GM18909 (cell line): ENCODE measurements around the gene LIFR.

Experiments used
- ATAC-seq: cut with Tn5 transposase; IDR thresholded peaks from one replicate; pipeline ENCODE4 v1.9.1; 2021; ENCODE audit warnings: mild to moderate bottlenecking; ENCODE audit not compliant: unreplicated experiment, poor library complexity

The LIFR gene

DNA sequence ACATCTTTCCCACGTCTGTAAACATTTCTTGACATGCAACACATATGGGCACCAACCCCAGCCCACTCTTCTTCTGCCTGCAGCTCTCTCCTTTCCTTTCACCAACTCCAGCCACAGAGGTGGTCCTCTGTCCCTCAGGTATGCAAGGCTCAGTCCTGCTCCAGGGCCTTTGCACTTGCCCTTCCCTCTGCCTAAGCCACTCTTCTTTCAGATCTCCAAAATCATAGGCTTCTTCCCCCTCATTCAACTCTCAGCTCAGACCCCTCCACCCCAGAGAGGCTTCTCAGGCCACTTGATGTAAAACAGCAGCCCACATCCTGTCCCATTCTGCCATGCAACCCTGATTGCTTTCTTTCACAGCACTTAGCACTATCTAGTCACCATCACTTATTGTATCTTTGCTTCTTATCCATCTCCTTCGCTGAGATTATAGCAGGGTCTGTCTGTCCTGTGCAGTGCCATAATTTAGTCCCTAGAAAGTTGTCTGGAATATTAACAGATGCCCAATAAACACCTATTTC lies 3.4 kb downstream of the LIFR start:
- no peak for ATAC-seq

DNA sequence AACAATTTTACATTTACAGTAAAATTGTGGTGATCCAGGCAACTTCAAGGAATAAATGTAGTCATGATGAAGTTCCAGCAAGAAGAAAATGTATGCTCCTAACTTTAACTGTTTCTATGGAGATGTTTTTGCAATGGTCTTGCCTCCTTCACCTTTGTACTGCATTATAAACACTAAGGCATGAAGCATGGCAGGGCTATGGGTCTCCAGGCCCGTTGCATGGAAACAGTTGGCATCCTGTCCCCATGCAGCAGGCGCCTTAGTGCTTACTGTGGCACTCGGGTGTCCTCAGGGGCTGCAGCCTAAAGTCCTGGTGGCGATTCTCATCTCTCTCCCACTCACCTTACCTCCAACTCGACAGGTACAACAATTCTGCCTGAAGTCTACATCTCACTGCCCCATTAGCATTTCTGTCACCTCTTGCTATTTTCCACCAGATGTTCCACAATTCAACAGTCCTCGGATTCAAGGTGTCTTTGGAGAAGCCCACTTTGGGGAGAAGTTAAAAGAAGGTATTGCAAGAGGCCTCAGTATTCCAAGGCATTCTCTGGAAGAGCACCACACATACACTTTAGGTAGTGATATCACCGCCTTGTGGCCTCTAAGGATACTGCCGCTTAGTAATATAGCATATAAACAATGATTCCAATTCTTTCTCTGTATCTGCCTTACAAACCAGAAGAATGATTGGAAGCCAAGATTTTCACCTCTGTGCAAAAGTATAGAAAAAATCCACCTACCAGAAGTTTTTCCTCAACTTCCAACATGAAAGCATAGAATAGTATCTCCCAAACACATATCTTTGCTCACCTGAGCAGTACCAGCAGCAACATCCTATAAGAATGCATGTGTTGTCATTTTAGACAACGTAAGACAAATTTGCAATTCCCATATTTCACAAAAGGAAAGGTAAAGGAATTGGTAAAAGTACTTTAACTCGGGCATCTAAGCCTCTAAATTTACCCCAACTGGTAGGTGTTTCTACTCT lies 5.1 kb downstream of the LIFR start:
- ATAC-seq: peak; percentile 55

DNA sequence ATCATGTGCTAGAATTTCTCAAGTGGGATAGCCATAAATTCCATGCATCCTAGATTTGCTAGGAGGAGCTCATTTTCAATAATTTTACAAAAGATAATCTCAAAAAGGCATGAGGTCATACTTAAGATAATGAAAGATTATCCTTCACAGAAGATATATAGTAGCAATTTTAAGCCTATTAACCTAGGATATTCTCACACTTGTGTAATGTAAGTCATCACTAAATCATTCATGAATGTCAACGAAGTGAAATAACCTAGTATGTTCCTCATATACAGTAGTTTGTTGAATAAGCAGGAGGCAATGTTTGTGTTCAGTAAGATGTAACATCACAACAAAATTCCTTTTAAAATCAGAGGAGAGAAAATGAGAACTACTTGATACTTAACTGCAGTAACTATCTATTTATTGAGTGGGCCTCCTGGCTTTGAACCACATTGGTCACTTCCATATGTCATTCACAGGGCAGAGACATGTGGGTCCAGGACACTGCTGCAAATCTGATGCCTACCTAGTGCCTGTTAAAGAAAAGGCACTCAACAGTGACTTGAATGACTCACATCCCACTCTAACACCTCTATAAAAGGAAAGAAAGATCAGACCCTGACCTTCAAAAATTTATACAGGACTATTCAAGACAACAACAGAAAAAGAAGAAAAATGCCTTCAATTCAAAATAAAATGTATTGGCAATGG lies 8.2 kb downstream of the LIFR start:
- no peak for ATAC-seq

DNA sequence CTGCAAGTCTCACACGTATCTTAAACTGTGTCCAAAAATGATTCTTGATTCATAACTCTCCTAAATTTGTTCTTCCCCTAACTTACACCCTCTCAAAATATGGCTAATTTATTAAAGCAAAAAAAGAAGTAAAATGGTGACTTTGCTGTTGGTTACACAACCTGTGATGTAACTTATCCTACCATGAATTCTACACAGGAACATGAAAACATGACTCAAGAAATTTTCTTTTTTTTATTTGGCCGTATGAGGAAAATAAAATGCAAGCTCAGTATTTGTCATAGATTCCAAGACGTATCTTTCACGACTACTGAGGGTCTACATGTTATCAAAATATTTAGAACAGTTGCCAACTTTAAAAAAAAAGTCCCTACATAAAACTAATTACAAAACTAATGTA lies 9.2 kb downstream of the LIFR start:
- no peak for ATAC-seq

DNA sequence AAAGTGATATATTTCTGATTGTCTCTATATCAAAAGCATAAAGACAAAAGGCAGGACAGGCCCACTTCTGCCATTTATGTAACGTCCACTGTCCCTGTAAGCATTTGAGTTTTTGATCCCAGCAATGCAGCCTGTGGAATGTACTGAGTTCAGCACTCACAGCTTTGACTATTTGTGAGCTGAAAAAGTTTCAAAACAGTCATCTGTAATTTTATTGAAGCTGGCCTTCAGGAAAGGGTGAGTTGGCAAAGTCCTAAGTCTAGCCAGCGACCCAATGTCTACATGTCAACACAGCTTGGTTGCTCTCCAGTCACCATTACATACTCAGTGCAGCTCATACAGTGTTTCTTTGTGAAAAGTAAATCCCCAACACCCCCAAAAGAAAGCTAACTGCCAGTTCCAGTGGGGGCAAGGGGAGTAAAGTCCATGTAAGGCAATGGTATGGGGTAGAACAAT lies 9.7 kb downstream of the LIFR start:
- ATAC-seq: no peak

DNA sequence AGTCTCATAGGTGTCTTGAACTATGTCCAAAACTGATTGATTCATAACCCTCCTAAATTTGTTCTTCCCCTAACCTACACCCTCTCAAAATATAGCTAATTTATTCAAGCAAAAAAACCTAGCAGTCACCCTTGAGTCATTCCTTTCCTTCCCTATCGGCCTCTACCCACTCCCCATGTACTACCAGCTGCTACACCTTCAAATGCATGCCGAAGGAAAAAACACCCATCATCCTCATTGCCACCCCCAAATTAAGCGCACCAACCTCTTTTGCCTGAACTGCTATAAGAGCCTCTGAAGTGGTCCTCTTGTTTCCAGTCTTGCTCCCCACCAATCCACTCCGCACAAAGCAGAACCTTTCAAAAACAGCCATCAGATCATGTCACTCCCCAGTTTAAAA lies 12.6 kb downstream of the LIFR start:
- no peak for ATAC-seq

DNA sequence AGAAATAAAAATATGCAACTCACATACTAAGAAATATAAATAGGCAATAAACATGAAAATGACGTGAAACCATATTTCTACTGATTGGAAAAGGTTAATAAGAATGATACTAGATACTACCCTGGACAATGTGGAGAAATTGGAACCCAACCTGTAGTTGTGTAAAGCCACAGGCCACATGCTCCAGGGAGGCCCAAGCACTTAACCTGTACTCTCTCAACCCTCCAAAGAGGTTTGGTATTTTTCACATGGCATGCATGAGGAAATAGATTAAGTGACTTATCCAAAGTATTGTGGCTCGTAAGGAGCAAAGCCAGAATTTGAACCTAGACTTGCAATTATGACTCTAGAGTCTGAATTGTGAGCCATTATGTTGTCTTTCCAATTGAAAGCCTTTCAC lies 13.4 kb downstream of the LIFR start:
- ATAC-seq: no peak

DNA sequence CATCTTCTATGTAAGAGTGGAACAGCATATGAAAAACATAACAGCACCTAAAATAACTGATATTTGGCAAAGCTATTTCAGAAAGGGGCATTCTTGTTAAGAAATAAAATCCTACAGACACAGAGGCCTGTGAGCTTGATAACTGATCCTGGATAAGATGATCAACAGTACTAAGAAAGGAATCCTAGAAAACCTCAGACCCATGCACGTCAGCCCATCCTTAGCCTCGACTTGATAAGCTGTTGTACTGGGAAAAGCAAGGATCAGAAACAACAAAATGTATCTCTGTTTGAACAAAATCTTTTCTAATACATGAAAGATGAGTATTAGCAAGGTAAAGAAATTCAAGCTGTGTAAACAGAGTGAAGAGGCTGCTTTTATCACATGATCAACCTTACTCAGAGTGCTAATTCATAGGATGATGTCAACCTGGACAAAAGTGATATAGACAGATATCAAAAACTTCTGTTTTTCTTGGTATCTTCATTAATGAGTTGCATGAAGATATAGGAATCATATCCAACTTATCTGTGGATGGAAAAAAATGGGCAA lies 15.2 kb downstream of the LIFR start:
- ATAC-seq: no peak

DNA sequence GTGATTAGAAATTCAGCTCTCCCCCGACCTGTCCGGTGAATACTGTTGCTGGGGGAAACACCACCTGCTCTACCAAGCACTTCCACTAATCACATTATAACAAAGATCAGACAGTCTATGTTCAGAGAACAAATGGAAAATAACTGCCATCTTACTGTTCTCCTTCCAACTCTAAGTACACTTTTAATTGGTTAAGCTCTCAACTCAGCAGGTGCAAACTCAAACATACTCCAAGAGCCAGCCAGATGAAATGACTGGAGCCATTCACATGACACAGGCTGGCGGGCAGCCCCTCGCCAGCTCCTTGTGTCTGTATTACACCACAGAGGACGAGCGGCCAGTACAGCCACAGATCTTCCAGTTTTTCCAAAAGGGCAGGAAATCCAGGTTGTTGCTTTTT lies 16.1 kb downstream of the LIFR start:
- ATAC-seq: no peak

DNA sequence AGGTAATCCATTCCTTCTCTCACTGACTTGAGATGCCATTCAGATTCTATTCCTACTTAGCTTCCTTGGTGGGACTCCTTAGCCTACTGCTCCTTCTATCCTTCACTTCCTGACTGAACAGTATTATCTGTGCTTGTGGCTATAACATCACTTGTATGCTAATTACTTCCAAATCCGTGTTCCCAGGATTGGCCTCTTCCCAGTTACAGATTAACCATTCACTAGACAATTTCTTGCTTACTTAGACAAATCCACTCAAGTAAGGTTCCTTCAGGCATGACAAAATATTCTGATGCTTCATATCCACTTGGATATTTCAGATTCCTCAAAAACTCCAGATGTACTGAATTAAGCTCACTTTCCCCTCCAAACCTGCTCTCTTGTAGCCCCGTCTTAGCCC lies 18.3 kb downstream of the LIFR start:
- ATAC-seq: no peak

DNA sequence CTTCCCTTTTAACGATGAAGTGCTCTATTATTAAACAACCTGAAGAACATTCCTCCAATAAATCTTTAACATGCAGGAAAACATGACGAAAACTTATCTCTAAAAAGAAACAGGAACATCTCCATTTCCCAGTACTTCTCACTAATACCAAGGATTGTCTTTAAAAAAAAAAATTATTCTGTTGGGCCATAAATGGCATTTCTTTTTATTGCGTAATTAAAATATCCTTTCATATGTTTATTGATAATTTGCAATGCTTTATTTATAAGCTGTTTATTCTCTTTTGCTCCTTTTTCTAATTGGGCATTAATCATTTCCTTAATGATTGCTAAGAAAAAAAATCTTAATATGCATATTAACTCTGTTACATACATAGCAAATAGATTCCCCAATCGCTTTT lies 18.9 kb downstream of the LIFR start:
- ATAC-seq: no peak

DNA sequence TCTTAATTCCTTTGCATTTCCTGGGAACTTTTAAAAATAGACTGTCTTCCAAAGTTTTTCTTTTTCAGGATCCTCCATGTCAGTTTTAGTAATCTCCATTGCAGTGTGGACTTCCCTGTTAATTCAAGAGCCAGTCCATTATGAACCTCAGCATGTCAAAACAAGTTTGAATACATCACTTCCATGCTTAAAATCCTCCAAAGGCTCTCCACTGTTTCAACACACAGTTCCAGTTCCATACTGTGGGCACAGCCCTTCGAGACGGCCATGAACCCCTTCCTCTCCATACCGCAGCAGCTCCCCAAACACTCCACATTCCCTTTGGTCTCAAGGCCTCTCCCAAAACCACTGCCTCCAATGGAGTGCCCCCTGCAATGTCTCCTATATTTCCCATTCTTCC lies 19.5 kb downstream of the LIFR start:
- ATAC-seq: no peak

DNA sequence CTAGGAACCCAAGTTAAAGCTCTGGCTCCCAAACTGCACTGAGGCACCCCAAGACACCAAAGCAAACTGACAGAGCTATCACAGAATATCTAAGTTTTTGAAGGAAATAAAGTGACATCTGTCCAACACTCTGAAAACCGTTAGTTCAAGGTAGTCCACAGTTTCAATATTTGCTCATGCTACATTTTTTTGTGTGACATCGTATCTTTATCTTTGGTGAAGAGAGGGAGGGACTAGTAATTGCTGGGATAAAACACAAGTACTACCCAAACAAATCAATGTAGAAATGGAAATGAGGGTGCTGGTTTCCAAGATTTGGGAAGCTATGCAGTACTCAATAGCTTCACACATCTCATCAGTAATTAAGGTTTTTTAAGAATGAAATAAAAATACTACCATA lies 20.6 kb downstream of the LIFR start:
- no peak for ATAC-seq

DNA sequence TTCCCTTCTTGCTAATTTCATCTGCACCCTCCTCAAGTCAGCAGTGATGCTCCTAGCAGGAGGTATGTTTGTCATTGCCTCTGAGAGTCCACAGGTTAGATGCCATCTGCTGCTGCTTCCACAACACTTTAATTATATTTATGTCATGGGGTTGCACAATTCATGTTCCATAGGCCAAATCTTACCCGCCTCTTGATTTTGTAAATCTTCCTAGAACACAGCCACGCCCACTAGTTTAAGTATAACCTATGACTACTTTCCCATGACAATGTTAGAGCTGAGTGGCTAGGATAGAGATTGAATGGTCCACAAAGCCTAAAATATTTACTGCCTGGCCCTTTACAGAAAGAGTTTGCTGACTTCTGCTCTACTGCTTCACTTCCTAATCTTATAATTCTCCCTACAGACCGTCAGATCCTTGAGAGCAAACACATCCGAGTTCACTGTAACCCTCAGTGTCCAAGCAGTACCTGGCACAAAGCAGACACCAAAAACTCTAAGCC lies 21.1 kb downstream of the LIFR start:
- ATAC-seq: no peak

DNA sequence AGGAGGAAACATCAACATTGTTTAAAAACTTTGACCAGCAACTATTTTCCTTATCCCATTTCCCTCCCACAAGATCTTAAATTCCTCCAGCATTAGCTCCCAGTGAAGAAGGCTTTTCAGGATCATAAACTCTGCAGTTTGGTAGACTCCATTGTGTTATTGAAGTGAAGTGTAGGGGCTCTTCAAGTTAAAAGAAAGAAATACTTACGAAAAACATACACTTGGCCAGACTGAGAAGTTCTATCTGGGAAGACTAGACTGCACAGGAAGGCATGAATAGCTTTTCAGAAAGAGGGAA lies 22.3 kb downstream of the LIFR start:
- no peak for ATAC-seq

DNA sequence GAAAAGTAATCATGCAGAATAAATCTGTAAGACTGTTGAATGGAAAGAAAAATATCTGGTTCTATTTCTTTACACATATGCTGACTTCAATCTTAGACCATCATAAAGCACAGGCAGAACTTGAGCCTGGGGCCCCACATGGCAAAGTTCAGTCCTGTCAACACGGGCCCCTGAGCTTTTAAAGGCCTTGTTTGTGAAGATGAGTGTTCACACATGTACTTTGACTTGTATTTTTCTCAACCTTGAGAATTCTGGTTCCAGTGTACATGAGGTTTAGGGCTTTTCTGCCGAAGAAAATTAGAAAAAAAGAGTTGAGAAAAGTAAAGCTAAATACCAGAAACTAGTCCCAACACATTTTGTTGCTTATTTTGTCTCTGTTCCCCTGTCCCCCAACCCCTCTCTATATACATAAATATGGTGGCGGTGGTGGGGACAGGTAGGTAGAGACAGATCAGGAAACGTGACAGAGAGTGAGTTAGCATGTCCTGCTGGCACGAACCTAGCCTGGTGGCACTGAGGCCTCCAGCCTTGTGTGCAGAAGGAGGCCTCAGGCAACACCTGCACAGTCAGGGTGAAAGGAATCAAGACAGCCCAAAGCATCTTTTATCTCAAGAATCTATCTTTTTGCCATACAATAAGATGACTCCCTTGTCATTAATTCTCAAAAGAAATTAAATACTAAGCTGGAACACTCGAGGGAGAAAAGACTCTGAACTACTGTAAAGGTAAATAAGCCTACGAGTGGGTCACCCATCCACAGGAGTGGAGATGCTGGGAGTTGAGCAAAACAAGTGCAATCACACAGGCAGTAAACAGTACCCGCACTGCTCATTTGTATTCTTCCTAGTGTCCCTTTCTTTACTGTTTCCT lies 22.9 kb downstream of the LIFR start:
- no peak for ATAC-seq

DNA sequence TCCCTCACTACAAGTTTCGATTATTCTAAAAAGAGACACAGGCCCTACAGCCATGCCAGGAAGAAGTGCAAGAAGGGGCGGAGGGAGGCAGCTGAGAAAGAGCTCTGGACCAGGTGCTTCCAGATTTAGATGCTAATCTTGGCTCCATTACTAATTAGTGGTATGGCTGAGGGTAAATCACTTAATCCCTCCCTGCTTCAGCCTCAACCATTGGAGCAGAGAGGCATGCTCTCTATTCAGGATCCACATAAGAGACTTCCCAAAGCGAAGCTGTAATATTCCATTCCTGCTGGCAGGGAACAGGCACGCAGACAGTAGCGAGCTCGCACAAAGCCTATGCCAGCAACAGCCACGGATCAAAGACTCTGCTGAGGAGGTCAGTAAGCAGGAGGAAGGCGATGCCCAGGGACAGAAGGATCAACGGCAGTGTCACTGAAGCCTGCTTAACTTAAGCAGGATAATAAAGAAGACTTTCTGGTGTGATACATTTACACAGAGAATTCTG lies 24.2 kb downstream of the LIFR start:
- no peak for ATAC-seq

DNA sequence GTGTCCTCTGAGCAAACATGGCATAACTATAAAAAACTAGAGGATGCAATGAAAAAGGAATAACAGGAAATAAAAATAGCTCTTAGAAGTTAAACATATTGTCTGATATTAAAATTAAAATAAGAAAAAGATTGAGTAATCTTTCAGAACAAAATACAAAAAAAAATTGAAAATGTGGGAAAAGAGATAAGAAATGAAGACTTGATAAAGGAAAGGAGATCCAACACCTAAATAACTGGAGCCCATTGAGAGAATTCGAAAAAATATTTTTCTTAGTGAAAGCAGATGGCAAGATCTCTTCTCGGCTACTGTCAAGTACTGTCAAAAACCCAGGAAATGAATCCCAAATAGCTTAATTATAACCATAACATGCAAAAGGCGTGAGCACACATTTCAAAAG lies 24.9 kb downstream of the LIFR start:
- ATAC-seq: no peak

DNA sequence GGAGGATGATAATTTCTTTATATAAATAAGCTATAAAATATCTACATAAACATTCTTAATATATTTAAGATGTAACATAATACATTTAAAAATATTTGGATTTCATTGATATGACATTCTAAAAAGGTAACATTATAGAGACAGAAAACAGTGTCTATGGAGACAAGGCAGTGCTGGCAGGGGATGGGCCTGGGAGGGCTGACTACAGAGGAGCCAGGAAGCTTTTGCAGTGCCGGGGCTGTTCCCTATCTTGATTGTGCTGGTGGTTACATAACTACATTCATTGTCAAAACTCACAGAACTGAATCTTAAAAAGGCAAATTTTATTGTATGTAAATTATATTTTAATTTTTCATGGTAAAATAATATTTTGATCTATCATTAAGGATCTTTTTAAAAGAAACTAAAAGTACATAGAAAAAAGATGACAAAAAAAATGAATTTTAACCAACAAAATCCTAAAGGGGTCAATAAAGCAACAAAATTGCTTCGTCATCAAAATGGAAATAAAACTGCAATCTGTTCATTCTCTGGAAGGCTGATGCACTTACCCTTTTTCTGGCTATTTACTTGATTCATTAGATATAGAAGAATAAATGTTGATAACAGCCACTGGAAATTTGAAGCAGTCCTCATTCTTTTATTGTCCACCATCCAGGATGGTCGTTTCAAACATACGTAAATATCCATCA lies 26.3 kb downstream of the LIFR start:
- ATAC-seq: no peak
